Muscle of arm (tissue), 12 donors: Measurements from ENCODE around the gene PRF1. TPM values are rescaled to one million over a fixed set of nuclear protein-coding genes. Genes with fewer than 3 reads are reported as not detected.
A peak's percentile ranks its signal among the peaks of the same experiment; 100 is the strongest.

Experiments
- DNase-seq: peaks from one replicate; pipeline ENCODE4 v3.0.0-alpha.2; 2013
- polyA plus RNA-seq, 12 donors: library from polyadenylated mRNA; unstranded; fragments of 120-200 nt; gene quantifications; one replicate each; pipeline ENCODE4 v1.2.1, GENCODE V29; 2013; ENCODE audit not compliant: insufficient read length in 12 of 12

The PRF1 gene
- polyA plus RNA-seq, 12 donors, result 0.31 to 1.8 (median 0.90) TPM; not detected in 2

GRCh38 chr10:70578371-70578947 lies 24.1 kb downstream of the PRF1 start:
- DNase-seq, result no peak

GRCh38 chr10:70576803-70577517 lies 25.6 kb downstream of the PRF1 start:
- DNase-seq, result no peak

GRCh38 chr10:70575874-70576802 lies 26.4 kb downstream of the PRF1 start:
- peak; percentile 61 for DNase-seq

- DNase-seq, result no peak
Measured at GRCh38 chr10:70575486-70575873, 27.1 kb downstream of the PRF1 start.

GRCh38 chr10:70573599-70574506 lies 28.7 kb downstream of the PRF1 start:
- no peak for DNase-seq

- DNase-seq, result no peak
Measured at GRCh38 chr10:70571636-70572439, 30.7 kb downstream of the PRF1 start.

- no peak for DNase-seq
Measured at GRCh38 chr10:70571236-70571635, 31.3 kb downstream of the PRF1 start.

- DNase-seq, result no peak
Measured at GRCh38 chr10:70568781-70569495, 33.6 kb downstream of the PRF1 start.

- no peak for DNase-seq
Measured at GRCh38 chr10:70568113-70568512, 34.4 kb downstream of the PRF1 start.

GRCh38 chr10:70567603-70568002 lies 34.9 kb downstream of the PRF1 start:
- no peak for DNase-seq

- no peak for DNase-seq
Measured at GRCh38 chr10:70566515-70567290, 35.8 kb downstream of the PRF1 start.

GRCh38 chr10:70565556-70566514 lies 36.7 kb downstream of the PRF1 start:
- DNase-seq, result no peak

GRCh38 chr10:70564901-70565351 lies 37.6 kb downstream of the PRF1 start:
- DNase-seq, result no peak

GRCh38 chr10:70564113-70564725 lies 38.3 kb downstream of the PRF1 start:
- no peak for DNase-seq

GRCh38 chr10:70563230-70563629 lies 39.3 kb downstream of the PRF1 start:
- DNase-seq, result no peak

- DNase-seq, result no peak
Measured at GRCh38 chr10:70562036-70562755, 40.3 kb downstream of the PRF1 start.

- no peak for DNase-seq
Measured at GRCh38 chr10:70561558-70561957, 41.0 kb downstream of the PRF1 start.
